OCI-LY7 (cell line): Measurements from ENCODE around the gene CTNNA2. TPM values are rescaled to one million over a fixed set of nuclear protein-coding genes. Genes with fewer than 3 reads are reported as not detected.

Experiments
- BruUV-seq: library from RNA; stranded (reverse); fragments of 400-500 nt; replicated peaks from 2 replicates; lab custom pipeline; 2021; lab: Mats Ljungman, UMichigan
- CTCF ChIA-PET: fragments of 300-600 bp; sonication (Branson Sonifier 250); formaldehyde crosslinking; loops from one replicate; lab custom pipeline; 2022; ENCODE audit warnings: antibody characterized with exemption; ENCODE audit not compliant: unreplicated experiment; lab: Charles Lee
- POLR2A ChIA-PET: fragments of 300-600 bp; sonication (Branson Sonifier 250); formaldehyde crosslinking; loops from one replicate; lab custom pipeline; 2022; ENCODE audit warnings: antibody characterized with exemption; lab: Charles Lee
- DNase-seq: peaks from one replicate; pipeline ENCODE4 v3.0.0-alpha.2; 2015; ENCODE audit warnings: low spot score
- H2AFZ ChIP-seq: fragments of 200-600 bp; sonication (generic), shearing (Covaris generic); 2 replicates; pipeline ENCODE4 v1.6.1; 2014; ENCODE audit warnings: mild to moderate bottlenecking, antibody characterized with exemption, low read length, moderate library complexity
- H3K27ac ChIP-seq: fragments of 200-600 bp; sonication (generic); 2 replicates; pipeline ENCODE4 v1.5.1; 2014; ENCODE audit warnings: mixed run types, low read depth, mild to moderate bottlenecking, moderate library complexity, low read length, inconsistent platforms; ENCODE audit not compliant: poor library complexity, severe bottlenecking
- H3K36me3 ChIP-seq: fragments of 200-600 bp; sonication (generic); 2 replicates; pipeline ENCODE4 v1.6.1; 2014; ENCODE audit warnings: mild to moderate bottlenecking, antibody characterized with exemption, low read length, moderate library complexity, mixed read lengths; ENCODE audit not compliant: insufficient read depth
- H3K4me1 ChIP-seq: fragments of 200-600 bp; sonication (generic); 2 replicates; pipeline ENCODE4 v1.5.1; 2014; ENCODE audit warnings: mild to moderate bottlenecking, low read length; ENCODE audit not compliant: insufficient read depth, poor library complexity, severe bottlenecking
- H3K4me2 ChIP-seq: fragments of 200-600 bp; sonication (generic); 2 replicates; pipeline ENCODE4 v1.6.1; 2014; ENCODE audit warnings: mild to moderate bottlenecking, low read length
- H3K4me3 ChIP-seq: fragments of 200-600 bp; sonication (generic); 2 replicates; pipeline ENCODE4 v1.5.1; 2014; ENCODE audit warnings: mild to moderate bottlenecking, low read depth, low read length; ENCODE audit not compliant: poor library complexity, severe bottlenecking
- H3K79me2 ChIP-seq: fragments of 200-600 bp; sonication (generic); 2 replicates; pipeline ENCODE4 v1.6.1; 2016; ENCODE audit warnings: low read depth, mild to moderate bottlenecking, low read length, moderate library complexity, mixed read lengths; ENCODE audit not compliant: insufficient read depth
- H3K9me2 ChIP-seq: fragments of 200-600 bp; sonication (generic); 2 replicates; pipeline ENCODE4 v1.6.1; 2016; ENCODE audit warnings: mild to moderate bottlenecking, low read length, mixed read lengths; ENCODE audit not compliant: insufficient read depth
- H3K9me3 ChIP-seq: fragments of 200-600 bp; sonication (generic); 2 replicates; pipeline ENCODE4 v1.6.1; 2014; ENCODE audit warnings: mild to moderate bottlenecking, mixed run types, low read length, mixed read lengths
- H4K20me1 ChIP-seq: fragments of 200-600 bp; sonication (generic); 2 replicates; pipeline ENCODE4 v1.6.1; 2014; ENCODE audit warnings: mild to moderate bottlenecking, antibody characterized with exemption, low read length, moderate library complexity, mixed read lengths; ENCODE audit not compliant: insufficient read depth
- CTCF ChIP-seq: fragments of 200-600 bp; sonication (generic); conservative IDR thresholded peaks from 2 replicates; pipeline ENCODE4 v1.5.1; 2014; ENCODE audit warnings: mild to moderate bottlenecking, antibody characterized with exemption, low read length, moderate library complexity, mixed read lengths
- EZH2phosphoT487 ChIP-seq: fragments of 200-600 bp; sonication (generic); IDR thresholded peaks from 2 replicates; pipeline ENCODE4 v1.6.1; 2018; ENCODE audit warnings: low read depth, borderline replicate concordance, mild to moderate bottlenecking, mixed run types, antibody characterized with exemption, low read length, moderate library complexity, mixed read lengths
- intact Hi-C: fragments of 100-400 bp; cut with micrococcal nuclease; formaldehyde crosslinking; loops from one replicate; pipeline ENCODE4 v1.10.0; 2022; ENCODE audit not compliant: unreplicated experiment
- total RNA-seq, 2 experiments: library from RNA; depleted of rRNA in 1 of 2; stranded (reverse); fragments of >200 nt in 1 of 2; shearing (Covaris generic) in 1 of 2; gene quantifications; 2 replicates each; pipeline ENCODE4 v1.2.3, GENCODE V29; 2014 to 2022

The CTNNA2 gene
- total RNA-seq, 2 experiments from 2014 or later = 0.19 to 2.7 TPM

- no peaks in the 10 kb centered on the region for H3K79me2 ChIP-seq
- intact Hi-C loops = no loop called here
- H3K36me3 ChIP-seq = no peaks in the 10 kb centered on the region
- no peaks in the 10 kb centered on the region for H3K4me1 ChIP-seq
- DNase-seq = no peak
- H4K20me1 ChIP-seq = no peaks in the 10 kb centered on the region
- ChIA-PET CTCF (no interaction called here), POLR2A (interaction anchor here (0.6 to 0.7 kb wide), 2 partner anchors 238 to 421 kb away, joined by 3 read pairs; no protein-coding TSS in a partner anchor)
- no peak overlapping the region for H3K4me2 ChIP-seq
- H3K9me3 ChIP-seq = no peaks in the 10 kb centered on the region
- H2AFZ ChIP-seq = no peak overlapping the region
- H3K4me3 ChIP-seq = no peak overlapping the region
- H3K27ac ChIP-seq = no peak overlapping the region
- TF ChIP-seq EZH2phosphoT487 (no peak), CTCF (no peak)
- no TSS peak for BruUV-seq
- H3K9me2 ChIP-seq = no peaks in the 10 kb centered on the region
These were observed 640.9 kb downstream of the CTNNA2 start for GRCh38 chr2:80153768-80154167.

- no peak overlapping the region for H2AFZ ChIP-seq
These were observed 641.5 kb downstream of the CTNNA2 start for GRCh38 chr2:80154231-80154915.

More at GRCh38 chr2:80154231-80154915, 641.5 kb downstream of the CTNNA2 start:
- DNase-seq = no peak
- no TSS peak for BruUV-seq
- Histone ChIP-seq H3K4me1 (no peaks in the 10 kb centered on the region), H3K79me2 (no peaks in the 10 kb centered on the region), H3K9me2 (no peaks in the 10 kb centered on the region), H4K20me1 (no peaks in the 10 kb centered on the region), H3K27ac (no peak overlapping the region), H3K36me3 (no peaks in the 10 kb centered on the region), H3K9me3 (no peaks in the 10 kb centered on the region), H3K4me3 (no peak overlapping the region), H3K4me2 (no peak overlapping the region)
- ChIA-PET POLR2A (interaction anchor here (0.6 to 0.7 kb wide), 3 partner anchors 13 to 420 kb away, joined by 3 read pairs; no protein-coding TSS in a partner anchor), CTCF (no interaction called here)
- intact Hi-C loops = no loop called here
- TF ChIP-seq CTCF (no peak), EZH2phosphoT487 (no peak)
